Chondrocyte (in vitro differentiated cells): ENCODE data around the gene C5orf46. TPM values are rescaled to one million over a fixed set of nuclear protein-coding genes. Genes with fewer than 3 reads are reported as not detected.
A peak's percentile ranks its signal among the peaks of the same experiment; 100 is the strongest.

ENCODE experiments used
- DNase-seq: peaks from one replicate; pipeline ENCODE4 v3.0.0; 2021; ENCODE audit warnings: mixed read lengths, low spot score
- H3K27ac Mint-ChIP-seq: one replicate; pipeline ENCODE4 v1.8.0; 2021; ENCODE audit warnings: mild to moderate bottlenecking, moderate library complexity, mixed read lengths; ENCODE audit not compliant: unreplicated experiment
- H3K27me3 Mint-ChIP-seq: 2 replicates; pipeline ENCODE4 v1.8.0; 2021; ENCODE audit warnings: low read depth, mixed read lengths
- H3K36me3 Mint-ChIP-seq: 2 replicates; pipeline ENCODE4 v1.8.0; 2021; ENCODE audit warnings: low read depth, mixed read lengths
- H3K4me1 Mint-ChIP-seq: 2 replicates; pipeline ENCODE4 v1.8.0; 2021; ENCODE audit warnings: low read depth, mild to moderate bottlenecking, mixed read lengths
- H3K4me3 Mint-ChIP-seq: one replicate; pipeline ENCODE4 v1.8.0; 2021; ENCODE audit warnings: mild to moderate bottlenecking, moderate library complexity, mixed read lengths; ENCODE audit not compliant: unreplicated experiment
- H3K9me3 Mint-ChIP-seq: 2 replicates; pipeline ENCODE4 v1.8.0; 2021; ENCODE audit warnings: low read depth, mixed read lengths
- total RNA-seq: library from RNA; stranded (reverse); gene quantifications from 3 replicates; pipeline ENCODE4 v1.2.1, GENCODE V29; 2021
- TF ChIP-seq, protein P1 (sequence below): fragments of 200-600 bp; sonication (generic); IDR thresholded peaks from 2 replicates; pipeline ENCODE4 v1.5.0; 2021; ENCODE audit warnings: antibody characterized with exemption, mild to moderate bottlenecking, moderate library complexity

C5orf46 gene
- total RNA-seq, 1 donor from 2014 or later = 7.8 TPM

DNA sequence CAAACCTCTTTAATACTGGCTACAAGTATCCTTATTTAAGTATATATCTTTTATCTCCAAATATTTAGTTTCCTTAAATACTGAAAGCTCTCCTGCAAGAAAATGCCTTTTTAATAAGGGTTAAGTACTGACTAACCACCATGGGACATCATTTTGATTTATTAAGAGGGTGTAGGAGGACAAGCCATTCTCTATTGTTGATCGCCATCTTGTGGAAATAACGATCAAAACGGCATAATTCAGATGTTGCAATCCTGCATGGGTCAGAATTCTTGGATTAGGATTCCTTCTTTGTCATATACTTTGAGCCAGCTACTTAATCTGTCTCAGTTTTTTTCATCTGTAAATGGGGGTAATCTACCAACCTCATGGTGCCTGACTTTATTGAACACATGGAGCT, 28.7 kb upstream of the C5orf46 start:
- Mint-ChIP-seq H3K27ac (no peak overlapping the region), H3K36me3 (no peaks in the 10 kb centered on the region), H3K9me3 (peaks cover 4% of the 10 kb centered on the region), H3K27me3 (peaks cover 31% of the 10 kb centered on the region), H3K4me1 (peaks cover 4% of the 10 kb centered on the region), H3K4me3 (no peak overlapping the region)
- TF ChIP-seq, protein P1, sequence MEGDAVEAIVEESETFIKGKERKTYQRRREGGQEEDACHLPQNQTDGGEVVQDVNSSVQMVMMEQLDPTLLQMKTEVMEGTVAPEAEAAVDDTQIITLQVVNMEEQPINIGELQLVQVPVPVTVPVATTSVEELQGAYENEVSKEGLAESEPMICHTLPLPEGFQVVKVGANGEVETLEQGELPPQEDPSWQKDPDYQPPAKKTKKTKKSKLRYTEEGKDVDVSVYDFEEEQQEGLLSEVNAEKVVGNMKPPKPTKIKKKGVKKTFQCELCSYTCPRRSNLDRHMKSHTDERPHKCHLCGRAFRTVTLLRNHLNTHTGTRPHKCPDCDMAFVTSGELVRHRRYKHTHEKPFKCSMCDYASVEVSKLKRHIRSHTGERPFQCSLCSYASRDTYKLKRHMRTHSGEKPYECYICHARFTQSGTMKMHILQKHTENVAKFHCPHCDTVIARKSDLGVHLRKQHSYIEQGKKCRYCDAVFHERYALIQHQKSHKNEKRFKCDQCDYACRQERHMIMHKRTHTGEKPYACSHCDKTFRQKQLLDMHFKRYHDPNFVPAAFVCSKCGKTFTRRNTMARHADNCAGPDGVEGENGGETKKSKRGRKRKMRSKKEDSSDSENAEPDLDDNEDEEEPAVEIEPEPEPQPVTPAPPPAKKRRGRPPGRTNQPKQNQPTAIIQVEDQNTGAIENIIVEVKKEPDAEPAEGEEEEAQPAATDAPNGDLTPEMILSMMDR = peak; percentile 86
- no peak for DNase-seq

DNA sequence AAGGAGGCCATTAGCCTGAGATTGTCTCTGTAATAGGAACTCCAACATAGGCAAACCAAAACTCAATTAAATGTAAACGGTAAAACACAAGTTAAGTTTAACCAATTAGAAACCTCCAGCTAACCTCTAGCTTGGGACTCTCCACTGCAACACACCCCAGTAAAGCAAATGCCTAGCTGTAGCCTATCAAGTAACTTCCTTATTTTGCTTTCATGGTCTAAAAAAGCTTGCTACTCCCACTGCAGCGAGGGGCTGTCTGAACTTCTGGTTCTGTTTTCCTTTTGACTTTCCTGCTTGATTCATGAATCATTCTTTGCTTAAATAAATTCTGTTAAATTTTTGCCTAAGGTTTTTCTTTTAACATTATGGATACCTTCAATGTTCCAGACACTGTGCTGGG, 24.4 kb upstream of the C5orf46 start:
- Mint-ChIP-seq H3K27me3 (peaks cover 31% of the 10 kb centered on the region), H3K4me1 (peaks cover 7% of the 10 kb centered on the region), H3K9me3 (no peaks in the 10 kb centered on the region), H3K4me3 (no peak overlapping the region), H3K27ac (no peak overlapping the region), H3K36me3 (no peaks in the 10 kb centered on the region)
- DNase-seq = no peak
- TF ChIP-seq, protein P1 = no peak

DNA sequence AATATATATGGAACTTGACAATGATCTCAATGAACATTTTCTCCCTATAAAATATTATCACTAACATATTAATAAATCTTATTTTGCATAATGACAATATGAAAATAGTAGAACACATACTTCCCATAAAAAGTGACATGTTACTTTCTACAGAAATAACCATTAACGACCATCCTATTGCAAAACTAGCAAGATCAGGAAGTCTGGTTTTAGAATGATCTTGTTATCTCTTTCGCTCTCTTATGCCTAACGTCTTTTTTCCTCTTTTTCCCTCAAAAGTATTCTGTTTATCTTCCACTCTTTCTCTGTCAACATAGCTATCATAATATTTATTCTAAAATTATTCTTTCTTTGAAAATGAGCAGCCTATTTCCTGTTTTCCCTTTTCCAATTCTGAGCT, 21.6 kb upstream of the C5orf46 start:
- no peak for DNase-seq
- Mint-ChIP-seq H3K36me3 (no peaks in the 10 kb centered on the region), H3K4me1 (peaks cover 7% of the 10 kb centered on the region), H3K4me3 (no peak overlapping the region), H3K9me3 (no peaks in the 10 kb centered on the region), H3K27me3 (peaks cover 30% of the 10 kb centered on the region), H3K27ac (no peak overlapping the region)
- TF ChIP-seq, protein P1 = no peak

DNA sequence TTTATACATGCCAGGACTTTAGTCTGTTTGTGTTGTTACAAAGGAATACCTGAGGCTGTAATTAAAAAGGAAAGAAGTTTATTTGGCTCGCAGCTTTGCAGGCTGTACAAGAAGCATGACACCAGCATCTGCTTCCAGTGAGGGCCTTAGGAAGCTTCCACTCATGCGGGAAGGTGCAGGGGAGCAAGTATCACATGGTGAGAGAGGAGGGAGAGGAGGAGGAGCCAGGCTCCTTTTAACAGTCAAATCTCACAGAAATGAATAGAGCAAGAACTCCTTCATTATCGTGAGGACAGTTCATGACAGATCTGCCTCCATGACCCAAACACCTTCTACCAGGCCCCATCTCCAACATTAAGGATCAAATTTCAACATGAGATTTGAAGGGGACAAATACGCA, 18.7 kb upstream of the C5orf46 start:
- no peak for DNase-seq
- Mint-ChIP-seq H3K27ac (no peak overlapping the region), H3K4me3 (no peak overlapping the region), H3K4me1 (peaks cover 3% of the 10 kb centered on the region), H3K27me3 (peaks cover 31% of the 10 kb centered on the region), H3K36me3 (no peaks in the 10 kb centered on the region), H3K9me3 (no peaks in the 10 kb centered on the region)
- TF ChIP-seq, protein P1 = no peak

DNA sequence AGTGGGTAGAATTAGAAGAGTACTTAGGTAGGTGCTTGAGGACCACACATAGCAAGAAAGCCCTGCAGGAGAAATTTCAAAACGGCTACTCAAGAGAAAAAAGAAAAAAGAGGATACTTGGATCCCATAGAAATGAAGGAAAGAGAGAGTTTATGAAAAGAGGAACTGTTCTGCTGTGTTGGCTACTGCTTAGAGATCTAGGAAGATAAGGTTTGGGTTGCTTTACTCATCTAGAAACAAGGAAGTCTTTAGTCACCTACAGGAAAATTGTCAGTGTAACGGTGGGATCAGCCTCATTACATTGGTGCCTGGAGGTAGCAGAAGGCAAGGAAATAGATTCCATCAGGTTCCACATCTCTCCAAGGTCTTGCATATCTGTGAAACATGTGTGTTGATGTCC, 14.8 kb upstream of the C5orf46 start:
- no peaks in the 10 kb centered on the region for H3K36me3 Mint-ChIP-seq
- H3K4me3 Mint-ChIP-seq = no peak overlapping the region
- no peak overlapping the region for H3K27ac Mint-ChIP-seq
- peaks cover 11% of the 10 kb centered on the region for H3K4me1 Mint-ChIP-seq
- H3K9me3 Mint-ChIP-seq = no peaks in the 10 kb centered on the region
- TF ChIP-seq, protein P1 = no peak
- peaks cover 24% of the 10 kb centered on the region for H3K27me3 Mint-ChIP-seq
- DNase-seq = no peak
